GM23338 (cell line): ENCODE measurements around the gene TSACC. TPM values are rescaled to one million over a fixed set of nuclear protein-coding genes. Genes with fewer than 3 reads are reported as not detected.

Experiments
- ATAC-seq: fragments of 200-7000 bp; cut with Tn5 transposase; 3 replicates; pipeline ENCODE4 v1.9.1; 2020
- DNase-seq: peaks from one replicate; pipeline ENCODE4 v3.0.0-alpha.2; 2015; ENCODE audit warnings: low spot score
- H2AFZ ChIP-seq: fragments of 200-600 bp; sonication (generic); 2 replicates; pipeline ENCODE4 v1.8.0; 2016; ENCODE audit warnings: antibody characterized with exemption, mild to moderate bottlenecking, moderate library complexity
- H3F3A ChIP-seq: fragments of 200-600 bp; sonication (generic); replicated peaks from 2 replicates; pipeline ENCODE4 v1.8.0; 2017; ENCODE audit warnings: antibody characterized with exemption, mixed run types, low read depth
- H3K27ac ChIP-seq: fragments of 200-600 bp; sonication (generic); 2 replicates; pipeline ENCODE4 v1.6.1; 2016; ENCODE audit warnings: low read depth
- H3K27me3 ChIP-seq: fragments of 200-600 bp; sonication (generic); 2 replicates; pipeline ENCODE4 v1.8.0; 2016; ENCODE audit warnings: mild to moderate bottlenecking, mixed run types, moderate library complexity; ENCODE audit not compliant: insufficient read depth
- H3K36me3 ChIP-seq: fragments of 200-600 bp; sonication (generic); 2 replicates; pipeline ENCODE4 v1.8.0; 2016; ENCODE audit warnings: mild to moderate bottlenecking; ENCODE audit not compliant: insufficient read depth
- H3K4me1 ChIP-seq: fragments of 200-600 bp; sonication (generic); 2 replicates; pipeline ENCODE4 v1.8.0; 2016; ENCODE audit warnings: mild to moderate bottlenecking, moderate library complexity; ENCODE audit not compliant: insufficient read depth
- H3K4me2 ChIP-seq: fragments of 200-600 bp; sonication (generic); 2 replicates; pipeline ENCODE4 v1.7.1; 2017; ENCODE audit warnings: mixed run types
- H3K4me3 ChIP-seq: fragments of 200-600 bp; sonication (generic); 2 replicates; pipeline ENCODE4 v1.6.1; 2016; ENCODE audit warnings: mixed run types
- H3K79me2 ChIP-seq: fragments of 200-600 bp; sonication (generic); replicated peaks from 2 replicates; pipeline ENCODE4 v1.8.0; 2017; ENCODE audit warnings: mild to moderate bottlenecking; ENCODE audit not compliant: insufficient read depth
- H3K9me2 ChIP-seq: fragments of 200-600 bp; sonication (generic); 2 replicates; pipeline ENCODE4 v1.8.0; 2017; ENCODE audit not compliant: insufficient read depth
- H4K20me1 ChIP-seq: fragments of 200-600 bp; sonication (generic); replicated peaks from 2 replicates; pipeline ENCODE4 v1.8.0; 2017; ENCODE audit warnings: mild to moderate bottlenecking; ENCODE audit not compliant: insufficient read depth
- H3K27ac Mint-ChIP-seq: 2 replicates; pipeline ENCODE4 v1.8.0; 2020; ENCODE audit warnings: inconsistent platforms, mild to moderate bottlenecking, moderate library complexity, mixed read lengths
- H3K27me3 Mint-ChIP-seq: 3 replicates; pipeline ENCODE4 v1.8.0; 2022; ENCODE audit warnings: low read depth, mild to moderate bottlenecking, moderate library complexity, mixed read lengths, inconsistent platforms; ENCODE audit not compliant: insufficient read depth, poor library complexity
- H3K36me3 Mint-ChIP-seq: 3 replicates; pipeline ENCODE4 v1.8.0; 2021; ENCODE audit warnings: low read depth, mild to moderate bottlenecking, inconsistent platforms, moderate library complexity, mixed read lengths
- H3K4me1 Mint-ChIP-seq: 3 replicates; pipeline ENCODE4 v1.8.0; 2020; ENCODE audit warnings: mild to moderate bottlenecking, inconsistent platforms, mixed read lengths
- H3K4me3 Mint-ChIP-seq: 3 replicates; pipeline ENCODE4 v1.8.0; 2021; ENCODE audit warnings: moderate library complexity, mild to moderate bottlenecking, inconsistent platforms, mixed read lengths
- H3K9me3 Mint-ChIP-seq: 3 replicates; pipeline ENCODE4 v1.8.0; 2020; ENCODE audit warnings: moderate library complexity, mild to moderate bottlenecking, inconsistent platforms, mixed read lengths
- CREB1 ChIP-seq: fragments of 250-450 bp; sonication (Bioruptor Pico); IDR thresholded peaks from 2 replicates; pipeline ENCODE4 v1.5.0; 2020; ENCODE audit warnings: low read depth, mild to moderate bottlenecking, moderate library complexity
- CTCF ChIP-seq, 2 experiments: fragments of 200-600 bp in 1 of 2; sonication (generic) in 1 of 2; conservative IDR thresholded peaks; 2 replicates each; pipeline versions ENCODE4 v1.5.1 to v1.6.1; 2016 to 2017; ENCODE audit warnings: antibody characterized with exemption in 2 of 2, low read depth in 2 of 2, mild to moderate bottlenecking in 2 of 2, moderate library complexity in 1 of 2
- ETS1 ChIP-seq: IDR thresholded peaks from 2 replicates; pipeline ENCODE4 v1.6.1; 2016; ENCODE audit warnings: antibody characterized with exemption
- EZH2 ChIP-seq: fragments of 200-600 bp; sonication (generic); IDR thresholded peaks from one replicate; pipeline ENCODE4 v1.8.0; 2017; ENCODE audit warnings: antibody characterized with exemption, mild to moderate bottlenecking, low read depth; ENCODE audit not compliant: unreplicated experiment
- EZH2phosphoT487 ChIP-seq: fragments of 200-600 bp; sonication (generic); IDR thresholded peaks from one replicate; pipeline ENCODE4 v1.8.1; 2018; ENCODE audit warnings: antibody characterized with exemption; ENCODE audit not compliant: unreplicated experiment
- JUNB ChIP-seq: IDR thresholded peaks from one replicate; pipeline ENCODE4 v1.6.1; 2016; ENCODE audit warnings: antibody characterized with exemption; ENCODE audit not compliant: unreplicated experiment
- NANOG ChIP-seq: IDR thresholded peaks from 2 replicates; pipeline ENCODE4 v1.6.1; 2016; ENCODE audit warnings: antibody characterized with exemption, borderline replicate concordance
- POLR2AphosphoS5 ChIP-seq: IDR thresholded peaks from 2 replicates; pipeline ENCODE4 v1.6.1; 2016; ENCODE audit warnings: antibody characterized with exemption, low read depth
- REST ChIP-seq: IDR thresholded peaks from one replicate; pipeline ENCODE4 v1.6.1; 2018; ENCODE audit warnings: antibody characterized with exemption; ENCODE audit not compliant: unreplicated experiment
- STAT1 ChIP-seq: IDR thresholded peaks from one replicate; pipeline ENCODE4 v1.6.1; 2016; ENCODE audit warnings: antibody characterized with exemption; ENCODE audit not compliant: unreplicated experiment
- ZNF114 ChIP-seq: fragments of 250-450 bp; sonication (Bioruptor Pico); IDR thresholded peaks from 2 replicates; pipeline ENCODE4 v1.5.0; 2020; ENCODE audit warnings: mild to moderate bottlenecking, moderate library complexity
- ZNF331 ChIP-seq: fragments of 250-450 bp; sonication (Bioruptor Pico); IDR thresholded peaks from 2 replicates; pipeline ENCODE4 v1.5.0; 2020; ENCODE audit warnings: low read depth, mild to moderate bottlenecking, moderate library complexity
- polyA plus RNA-seq: library from polyadenylated mRNA; unstranded; fragments of >200 nt; fragmentation: Nextera tagmentation; extraction: Ambion mirVana; gene quantifications from 2 replicates; pipeline ENCODE4 v1.2.1, GENCODE V29; 2016
- total RNA-seq: library from RNA; depleted of rRNA; stranded (reverse); fragments of >200 nt; shearing (Covaris generic); gene quantifications from 2 replicates; pipeline ENCODE4 v1.2.3, GENCODE V29; 2014

The TSACC gene
- total and polyA plus RNA-seq, 2 experiments from 2014 or later: 2.5 to 9.8 TPM

- TF ChIP-seq REST (no peak), EZH2phosphoT487 (no peak)
Observed at GRCh38 chr1:156360534-156360933, 22.2 kb downstream of the TSACC start (continued).

GRCh38 chr1:156365754-156366153, 27.4 kb downstream of the TSACC start:
- Mint-ChIP-seq H3K4me3 (no peak overlapping the region), H3K27ac (no peak overlapping the region), H3K9me3 (no peaks in the 10 kb centered on the region), H3K27me3 (peaks cover 15% of the 10 kb centered on the region), H3K36me3 (no peaks in the 10 kb centered on the region), H3K4me1 (peaks cover 22% of the 10 kb centered on the region)
- no peak overlapping the region for H3K4me3 ChIP-seq
- DNase-seq (no peak), ATAC-seq (no peak)
- no peak overlapping the region for H2AFZ ChIP-seq
- H3K4me2 ChIP-seq: no peak overlapping the region
- no peaks in the 10 kb centered on the region for H4K20me1 ChIP-seq
- no peak overlapping the region for H3K27ac ChIP-seq
- H3K79me2 ChIP-seq: no peaks in the 10 kb centered on the region
- H3K4me1 ChIP-seq: 0 out of 2 replicates have a peak, but pooled peaks cover 3% of the 10 kb centered on the region
- peaks cover 12% of the 10 kb centered on the region for H3K27me3 ChIP-seq
- H3K36me3 ChIP-seq: no peaks in the 10 kb centered on the region
- H3F3A ChIP-seq: peaks cover 18% of the 10 kb centered on the region
- H3K9me2 ChIP-seq: no peaks in the 10 kb centered on the region
- TF ChIP-seq EZH2phosphoT487 (no peak), ETS1 (no peak), STAT1 (no peak), REST (no peak), NANOG (no peak), CREB1 (CRISPR knock-in tag) (no peak), ZNF331 (no peak), POLR2AphosphoS5 (no peak), JUNB (no peak), ZNF114 (no peak), CTCF (conservative IDR thresholded peaks at IDR 0.05; ENCODE audit: low read depth in 2 of 2) (no peak), EZH2 (no peak)
